Fibroblast of villous mesenchyme (primary cell): ENCODE results near the gene TMEM40. TPM values are rescaled to one million over a fixed set of nuclear protein-coding genes. Genes with fewer than 3 reads are reported as not detected.
A peak's percentile ranks its signal among the peaks of the same experiment; 100 is the strongest.
"Not testable (repeated sequence)": the region's sequence is repeated elsewhere in the genome, so short reads cannot be mapped to it uniquely, and the experiment has no call there.

Experiments used
- DNase-seq: peaks from one replicate; pipeline ENCODE4 v3.0.0-alpha.2; 2010; ENCODE audit warnings: low read depth
- H3K4me3 ChIP-seq: 2 replicates; pipeline ENCODE4 v1.5.1; 2011; ENCODE audit warnings: low read depth, mild to moderate bottlenecking, low read length
- CTCF ChIP-seq: IDR thresholded peaks from 2 replicates; pipeline ENCODE4 v1.5.1; 2012; ENCODE audit warnings: low read depth, mild to moderate bottlenecking, low read length; ENCODE audit not compliant: insufficient read depth
- total RNA-seq: library from RNA; depleted of rRNA; stranded (reverse); fragments of >200 nt; gene quantifications from 2 replicates; pipeline ENCODE4 v1.2.3, GENCODE V29; 2012

TMEM40 gene
- total RNA-seq, 1 donor: under 0.01 TPM

- no peak for TF ChIP-seq CTCF
- no peak for DNase-seq
- no peak overlapping the region for H3K4me3 ChIP-seq
Measured at GRCh38 chr3:12798559-12799179, 39.6 kb upstream of the TMEM40 start.

DNA sequence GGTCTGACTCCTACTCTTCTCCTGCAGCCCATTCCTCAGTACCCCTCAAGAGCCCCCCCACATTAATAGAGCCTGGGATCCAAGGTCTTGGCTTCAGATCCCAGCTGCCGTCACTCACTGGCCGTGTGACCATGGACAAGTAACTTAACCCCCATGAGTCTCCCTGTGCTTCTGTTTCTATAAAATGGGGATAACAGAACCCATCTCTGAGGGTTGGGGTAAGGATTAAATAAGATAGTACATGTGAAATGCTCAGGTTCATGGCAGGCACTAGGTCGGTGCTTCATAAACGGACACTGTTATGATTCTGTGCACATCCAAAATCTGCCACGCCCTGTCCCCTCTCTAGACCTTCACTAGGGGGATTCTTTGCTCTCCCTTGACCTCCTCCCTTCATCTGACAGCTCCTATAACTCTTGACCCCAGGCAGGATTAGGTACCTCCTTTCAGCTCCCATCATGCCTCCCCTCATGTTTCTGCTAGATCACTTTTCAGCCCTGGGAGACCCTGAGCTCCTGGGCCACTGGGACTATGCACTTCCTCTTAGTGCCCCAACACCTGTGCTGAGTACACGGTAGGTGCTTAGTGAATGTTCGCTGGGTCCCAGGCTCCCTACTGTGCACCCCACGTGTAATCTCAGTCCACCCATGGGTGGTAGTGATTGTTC lies 39.0 kb upstream of the TMEM40 start:
- DNase-seq: no peak
- H3K4me3 ChIP-seq: no peak overlapping the region
- no peak for TF ChIP-seq CTCF

GRCh38 chr3:12797124-12797891 lies 38.2 kb upstream of the TMEM40 start:
- DNase-seq: no peak
- peak overlapping the region; percentile 67 for H3K4me3 ChIP-seq
- TF ChIP-seq CTCF: no peak

DNA sequence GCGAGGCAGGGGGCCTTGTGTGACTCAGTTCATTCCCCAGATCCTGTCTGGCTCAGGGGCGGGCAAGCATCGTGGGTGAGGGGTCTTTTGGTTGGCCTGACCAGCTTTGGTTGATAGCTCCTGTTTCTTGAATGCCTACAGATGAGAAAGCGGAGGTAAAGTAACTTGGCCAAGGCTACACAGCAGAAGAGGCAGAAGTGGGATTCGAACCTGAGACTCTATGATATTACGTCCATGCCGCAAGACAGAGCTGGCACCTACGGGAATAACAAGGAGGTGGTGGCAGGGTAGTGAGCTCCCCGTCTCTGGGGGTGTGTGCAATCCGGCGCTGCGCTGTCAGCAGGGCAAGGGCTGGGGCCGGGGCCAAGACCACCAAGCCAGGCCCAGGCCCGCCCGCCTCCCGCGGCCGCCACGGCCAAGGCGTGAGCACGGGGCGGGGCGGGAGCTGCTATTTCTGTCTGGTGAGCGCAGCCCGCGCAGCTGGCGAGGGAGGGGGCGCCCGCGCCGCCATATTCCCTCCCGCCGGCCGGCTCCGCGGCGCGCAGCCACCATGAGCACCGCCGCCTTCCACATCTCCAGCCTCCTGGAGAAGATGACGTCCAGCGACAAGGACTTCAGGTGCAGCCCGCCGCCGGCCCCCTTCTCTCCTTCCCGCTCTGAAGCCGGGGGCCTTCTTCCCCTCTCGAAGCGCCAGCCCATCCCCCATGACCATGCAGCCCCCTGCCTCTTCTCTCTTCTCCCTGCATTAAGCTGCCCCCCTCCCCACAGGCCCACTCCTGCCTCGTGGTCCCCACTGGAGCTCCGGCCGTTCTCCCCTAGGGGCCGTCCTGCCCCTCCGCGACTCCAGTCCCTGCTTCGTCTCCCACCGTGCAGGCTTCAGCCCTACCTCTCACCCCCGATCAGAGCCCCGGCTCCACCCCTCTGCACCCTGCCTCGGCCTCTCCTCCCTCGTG lies 37.4 kb upstream of the TMEM40 start, which contains the start of gene CAND2:
Gene CAND2 (plus strand): TSS at position 510 of the 953 bp plus-strand sequence. CDS start 41 bp downstream, at position 551.
- peak; percentile 42 for DNase-seq
- TF ChIP-seq CTCF: no peak

DNA sequence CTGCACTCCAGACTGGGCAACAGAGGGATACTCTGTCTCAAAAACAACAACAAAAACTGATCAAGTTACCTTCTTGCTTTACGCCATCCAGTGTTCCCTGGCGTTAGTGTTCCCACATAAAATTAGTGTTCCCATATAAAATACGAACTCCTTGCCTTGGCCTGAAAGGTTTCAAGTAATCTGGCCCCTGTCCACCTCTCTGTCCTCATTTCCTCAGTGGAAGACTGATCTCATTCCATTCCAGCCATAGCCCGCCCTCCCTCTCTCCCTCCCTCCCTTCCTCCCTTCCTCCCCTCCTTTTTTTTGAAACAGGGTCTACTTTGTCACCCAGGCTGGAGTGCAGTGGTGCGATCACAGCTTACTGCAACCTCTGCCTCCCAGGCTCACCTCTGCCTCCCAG lies 34.6 kb upstream of the TMEM40 start:
- no peak for DNase-seq
- no peak for TF ChIP-seq CTCF
- no peak overlapping the region for H3K4me3 ChIP-seq

More for the DNA sequence above, 37.4 kb upstream of the TMEM40 start, which contains the start of gene CAND2:
- H3K4me3 ChIP-seq: peak within 1 kb of the TSS; percentile 67

DNA sequence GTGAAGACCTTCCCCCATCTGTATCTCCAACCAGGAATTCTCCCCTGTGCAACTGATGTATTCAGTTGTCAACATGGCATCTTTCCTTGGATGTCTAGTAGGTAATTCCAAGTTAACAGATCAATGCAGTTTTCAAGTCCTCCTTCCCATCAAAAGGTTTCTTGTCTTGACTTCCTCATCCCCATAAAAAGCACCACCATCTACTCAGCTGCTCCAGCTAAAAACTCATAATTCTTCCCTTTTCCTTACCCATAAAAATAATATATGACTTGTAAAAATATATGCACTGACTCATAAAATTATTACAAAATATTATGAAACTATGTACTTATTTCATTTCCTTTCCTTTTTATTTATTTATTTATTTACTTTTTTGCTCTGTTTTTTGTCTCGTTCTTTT lies 32.4 kb upstream of the TMEM40 start:
- no peak for TF ChIP-seq CTCF
- H3K4me3 ChIP-seq: no peak overlapping the region
- no peak for DNase-seq

GRCh38 chr3:12787967-12788690 lies 29.1 kb upstream of the TMEM40 start:
- not testable (repeated sequence) for H3K4me3 ChIP-seq, DNase-seq
